K562 (cell line): Measurements from ENCODE around the gene ZNF346.

Source experiments
- EZH2 ChIP-seq: IDR thresholded peaks from 2 replicates; pipeline ENCODE4 v1.6.1; 2012; ENCODE audit warnings: low read depth, mild to moderate bottlenecking, inconsistent platforms, low read length, borderline replicate concordance
- HCFC1 ChIP-seq: IDR thresholded peaks from 2 replicates; pipeline ENCODE4 v1.6.1; 2012; ENCODE audit warnings: low read depth, low read length, improper control_type of control experiment
- PRPF4 ChIP-seq: fragments of 200-400 bp; formaldehyde crosslinking; IDR thresholded peaks from one replicate; pipeline ENCODE4 v1.6.1; 2017; ENCODE audit warnings: low read length, low read depth, mild to moderate bottlenecking; ENCODE audit not compliant: insufficient read depth, poor library complexity, severe bottlenecking
- SP1 ChIP-seq: sonication (generic); formaldehyde crosslinking; IDR thresholded peaks from 2 replicates; pipeline ENCODE4 v1.8.1; 2022; ENCODE audit warnings: mild to moderate bottlenecking, missing genetic modification reagents
- TF ChIP-seq, protein P1 (sequence below), 3 experiments: IDR thresholded peaks in 2 of 3; conservative IDR thresholded peaks in 1 of 3; 2 replicates each; pipeline ENCODE4 v1.5.1; 2011 to 2012; ENCODE audit warnings: low read length in 3 of 3, mild to moderate bottlenecking in 3 of 3, control low read depth in 2 of 3, improper control_type of control experiment in 1 of 3, inconsistent platforms in 1 of 3, low read depth in 1 of 3, mixed read lengths in 1 of 3, moderate library complexity in 1 of 3; ENCODE audit not compliant: insufficient read depth in 2 of 3

DNA sequence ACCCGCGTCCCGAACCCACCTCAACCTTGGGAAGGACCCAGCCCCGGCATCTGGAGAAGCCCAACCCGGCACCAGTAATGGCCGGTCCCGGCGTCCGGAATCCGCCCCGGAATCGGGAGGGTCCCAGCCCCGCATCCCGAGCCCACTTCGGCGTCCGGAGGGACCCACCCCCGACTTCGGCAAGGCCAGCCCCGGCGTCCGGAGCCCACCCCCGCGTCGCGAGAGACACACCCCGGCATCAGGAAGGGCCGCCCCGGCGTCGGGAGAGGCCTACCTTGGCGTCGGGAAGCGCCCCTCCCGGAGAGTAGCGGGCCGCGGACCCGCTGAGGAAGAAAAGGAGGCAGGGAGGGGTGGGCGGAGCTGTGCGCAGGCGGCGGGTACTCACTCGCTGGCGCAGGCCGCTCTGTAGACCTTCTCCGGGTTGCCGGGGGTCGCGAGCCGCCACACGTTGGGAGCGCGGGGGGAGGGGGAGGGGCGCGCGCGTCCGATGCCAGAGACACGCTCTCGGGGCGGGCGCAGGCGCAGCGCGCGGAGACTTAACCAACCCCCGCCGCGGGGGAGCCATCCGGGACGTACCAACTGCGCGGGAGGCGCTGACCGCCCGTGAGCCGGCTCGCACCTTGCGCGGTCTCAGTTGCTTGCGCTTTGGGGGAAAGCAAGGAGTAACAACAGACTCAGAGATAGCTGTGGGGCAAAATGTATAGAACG is 16.1 kb upstream of the ZNF346 start, which contains the start of gene UIMC1:
- TF ChIP-seq HCFC1 = peak; percentile 55; the same call in 1 of the 2 replicates
- TF ChIP-seq, protein P1, sequence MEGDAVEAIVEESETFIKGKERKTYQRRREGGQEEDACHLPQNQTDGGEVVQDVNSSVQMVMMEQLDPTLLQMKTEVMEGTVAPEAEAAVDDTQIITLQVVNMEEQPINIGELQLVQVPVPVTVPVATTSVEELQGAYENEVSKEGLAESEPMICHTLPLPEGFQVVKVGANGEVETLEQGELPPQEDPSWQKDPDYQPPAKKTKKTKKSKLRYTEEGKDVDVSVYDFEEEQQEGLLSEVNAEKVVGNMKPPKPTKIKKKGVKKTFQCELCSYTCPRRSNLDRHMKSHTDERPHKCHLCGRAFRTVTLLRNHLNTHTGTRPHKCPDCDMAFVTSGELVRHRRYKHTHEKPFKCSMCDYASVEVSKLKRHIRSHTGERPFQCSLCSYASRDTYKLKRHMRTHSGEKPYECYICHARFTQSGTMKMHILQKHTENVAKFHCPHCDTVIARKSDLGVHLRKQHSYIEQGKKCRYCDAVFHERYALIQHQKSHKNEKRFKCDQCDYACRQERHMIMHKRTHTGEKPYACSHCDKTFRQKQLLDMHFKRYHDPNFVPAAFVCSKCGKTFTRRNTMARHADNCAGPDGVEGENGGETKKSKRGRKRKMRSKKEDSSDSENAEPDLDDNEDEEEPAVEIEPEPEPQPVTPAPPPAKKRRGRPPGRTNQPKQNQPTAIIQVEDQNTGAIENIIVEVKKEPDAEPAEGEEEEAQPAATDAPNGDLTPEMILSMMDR (IDR thresholded peaks at IDR 0.05 in 2 of 3, conservative IDR thresholded peaks at IDR 0.05 in 1 of 3; ENCODE audit: insufficient read depth in 2 of 3, low read depth in 1 of 3, low read length in 3 of 3) = no peak
- no peak for TF ChIP-seq EZH2
- TF ChIP-seq SP1 (CRISPR knock-in tag) = peak; percentile 91
- peak; percentile 62 for TF ChIP-seq PRPF4
